BLaER1 (cell line): ENCODE data around the gene AQP12A.
A peak's percentile ranks its signal among the peaks of the same experiment; 100 is the strongest.

Experiments
- H3K27ac ChIP-seq: shearing (Covaris generic); formaldehyde crosslinking; 2 replicates; pipeline ENCODE4 v1.8.1; 2022
- H3K27me3 ChIP-seq: shearing (Covaris generic); formaldehyde crosslinking; 2 replicates; pipeline ENCODE4 v1.8.1; 2022
- H3K36me3 ChIP-seq: shearing (Covaris generic); formaldehyde crosslinking; 2 replicates; pipeline ENCODE4 v1.8.1; 2022
- H3K4me1 ChIP-seq: shearing (Covaris generic); formaldehyde crosslinking; 2 replicates; pipeline ENCODE4 v1.8.1; 2022
- H3K4me2 ChIP-seq: shearing (Covaris generic); formaldehyde crosslinking; 2 replicates; pipeline ENCODE4 v1.8.1; 2022
- H3K4me3 ChIP-seq: shearing (Covaris generic); formaldehyde crosslinking; 2 replicates; pipeline ENCODE4 v1.8.1; 2022
- H3K9ac ChIP-seq: shearing (Covaris generic); formaldehyde crosslinking; 2 replicates; pipeline ENCODE4 v1.8.1; 2022
- H3K9me3 ChIP-seq: shearing (Covaris generic); formaldehyde crosslinking; 2 replicates; pipeline ENCODE4 v1.8.1; 2022
- H4K20me1 ChIP-seq: shearing (Covaris generic); formaldehyde crosslinking; 2 replicates; pipeline ENCODE4 v1.8.1; 2022
- Cebpa-rat ChIP-seq: shearing (Covaris generic); IDR thresholded peaks from 2 replicates; pipeline ENCODE4 v1.8.1; 2022

The AQP12A gene

GRCh38 chr2:240711296-240711695 is 19.6 kb downstream of the AQP12A start:
- Histone ChIP-seq H3K9ac (no peak overlapping the region), H3K27me3 (no peaks in the 10 kb centered on the region), H3K4me3 (no peak overlapping the region), H3K27ac (no peak overlapping the region), H3K4me1 (peaks cover 18% of the 10 kb centered on the region), H3K9me3 (no peaks in the 10 kb centered on the region), H4K20me1 (no peaks in the 10 kb centered on the region), H3K4me2 (no peak overlapping the region), H3K36me3 (no peaks in the 10 kb centered on the region)
- no peak for TF ChIP-seq Cebpa-rat

- Histone ChIP-seq H3K27ac (no peak overlapping the region), H3K4me2 (no peak overlapping the region), H3K9me3 (no peaks in the 10 kb centered on the region), H3K27me3 (no peaks in the 10 kb centered on the region), H4K20me1 (no peaks in the 10 kb centered on the region), H3K36me3 (no peaks in the 10 kb centered on the region), H3K9ac (no peak overlapping the region), H3K4me3 (no peak overlapping the region), H3K4me1 (peaks cover 19% of the 10 kb centered on the region)
- no peak for TF ChIP-seq Cebpa-rat
Measured at GRCh38 chr2:240711701-240712100, 20.0 kb downstream of the AQP12A start.

- Histone ChIP-seq H3K27ac (no peak overlapping the region), H3K4me1 (peaks cover 23% of the 10 kb centered on the region), H3K4me2 (no peak overlapping the region), H3K9me3 (no peaks in the 10 kb centered on the region), H3K9ac (no peak overlapping the region), H4K20me1 (no peaks in the 10 kb centered on the region), H3K4me3 (no peak overlapping the region), H3K27me3 (no peaks in the 10 kb centered on the region), H3K36me3 (no peaks in the 10 kb centered on the region)
- TF ChIP-seq Cebpa-rat: no peak
Measured at GRCh38 chr2:240712121-240712520, 20.5 kb downstream of the AQP12A start.

GRCh38 chr2:240713071-240713927 is 21.6 kb downstream of the AQP12A start:
- Histone ChIP-seq H3K4me1 (peaks cover 35% of the 10 kb centered on the region), H3K36me3 (no peaks in the 10 kb centered on the region), H3K4me3 (no peak overlapping the region), H3K9ac (no peak overlapping the region), H3K27ac (no peak overlapping the region), H3K27me3 (no peaks in the 10 kb centered on the region), H4K20me1 (no peaks in the 10 kb centered on the region), H3K4me2 (peak overlapping the region; percentile 31; the same call in 1 of the 2 replicates), H3K9me3 (no peaks in the 10 kb centered on the region)
- TF ChIP-seq Cebpa-rat: no peak

GRCh38 chr2:240713928-240714746 is 22.5 kb downstream of the AQP12A start:
- Histone ChIP-seq H3K36me3 (no peaks in the 10 kb centered on the region), H3K27ac (no peak overlapping the region), H3K9me3 (no peaks in the 10 kb centered on the region), H3K4me2 (peak overlapping the region; percentile 31), H4K20me1 (no peaks in the 10 kb centered on the region), H3K4me3 (no peak overlapping the region), H3K9ac (no peak overlapping the region), H3K27me3 (no peaks in the 10 kb centered on the region), H3K4me1 (peaks cover 43% of the 10 kb centered on the region)
- no peak for TF ChIP-seq Cebpa-rat

- H3K4me3 ChIP-seq: no peak overlapping the region
- H3K27me3 ChIP-seq: no peaks in the 10 kb centered on the region
- H3K9ac ChIP-seq: no peak overlapping the region
- no peaks in the 10 kb centered on the region for H3K36me3 ChIP-seq
- H3K4me2 ChIP-seq: peak overlapping the region; percentile 31; the same call in 1 of the 2 replicates
- no peak overlapping the region for H3K27ac ChIP-seq
- peaks cover 44% of the 10 kb centered on the region for H3K4me1 ChIP-seq
- TF ChIP-seq Cebpa-rat: no peak
- no peaks in the 10 kb centered on the region for H3K9me3 ChIP-seq
- no peaks in the 10 kb centered on the region for H4K20me1 ChIP-seq
Measured at GRCh38 chr2:240714747-240715725, 23.4 kb downstream of the AQP12A start.

- H3K4me1 ChIP-seq: peaks cover 44% of the 10 kb centered on the region
- no peaks in the 10 kb centered on the region for H3K9me3 ChIP-seq
- no peak for TF ChIP-seq Cebpa-rat
- H3K4me2 ChIP-seq: no peak overlapping the region; the same call in 1 of the 2 replicates
- H3K9ac ChIP-seq: no peak overlapping the region
- no peaks in the 10 kb centered on the region for H3K27me3 ChIP-seq
- no peaks in the 10 kb centered on the region for H4K20me1 ChIP-seq
- no peaks in the 10 kb centered on the region for H3K36me3 ChIP-seq
- H3K4me3 ChIP-seq: no peak overlapping the region
- H3K27ac ChIP-seq: no peak overlapping the region
Measured at GRCh38 chr2:240716130-240716798, 24.6 kb downstream of the AQP12A start.

GRCh38 chr2:240717181-240717641 is 25.5 kb downstream of the AQP12A start:
- Histone ChIP-seq H3K27ac (no peak overlapping the region), H3K9me3 (no peaks in the 10 kb centered on the region), H3K36me3 (no peaks in the 10 kb centered on the region), H3K9ac (no peak overlapping the region), H4K20me1 (no peaks in the 10 kb centered on the region), H3K4me3 (no peak overlapping the region), H3K4me1 (peaks cover 44% of the 10 kb centered on the region), H3K27me3 (no peaks in the 10 kb centered on the region), H3K4me2 (peak overlapping the region; percentile 49)
- no peak for TF ChIP-seq Cebpa-rat
